Measurements from ENCODE around the gene CCDC60.
"Not testable (repeated sequence)": the region's sequence is repeated elsewhere in the genome, so short reads cannot be mapped to it uniquely, and the experiment has no call there.

CCDC60 gene

GRCh38 chr12:119338593-119339363 is 4.2 kb downstream of the CCDC60 start:
- no peak for DNase-seq (ENCODE audit: low spot score)

GRCh38 chr12:119340578-119340977 is 6.0 kb downstream of the CCDC60 start:
- no peak for DNase-seq (ENCODE audit: low spot score)

- DNase-seq (ENCODE audit: low spot score): no peak
Measured at GRCh38 chr12:119341020-119341419, 6.5 kb downstream of the CCDC60 start.

GRCh38 chr12:119341988-119342387 is 7.5 kb downstream of the CCDC60 start:
- DNase-seq (ENCODE audit: low spot score): no peak

- no peak for DNase-seq (ENCODE audit: low spot score)
Measured at GRCh38 chr12:119343130-119343529, 8.6 kb downstream of the CCDC60 start.

- DNase-seq (ENCODE audit: low spot score): no peak
Measured at GRCh38 chr12:119354172-119354571, 19.6 kb downstream of the CCDC60 start.

- DNase-seq (ENCODE audit: low spot score): not testable (repeated sequence)
Measured at GRCh38 chr12:119360366-119360765, 25.8 kb downstream of the CCDC60 start.

GRCh38 chr12:119363037-119363436 is 28.5 kb downstream of the CCDC60 start:
- no peak for DNase-seq (ENCODE audit: low spot score)

- no peak for DNase-seq (ENCODE audit: low spot score)
Measured at GRCh38 chr12:119363490-119363889, 29.0 kb downstream of the CCDC60 start.

- DNase-seq (ENCODE audit: low spot score): no peak
Measured at GRCh38 chr12:119365451-119365850, 30.9 kb downstream of the CCDC60 start.

- DNase-seq (ENCODE audit: low spot score): no peak
Measured at GRCh38 chr12:119366007-119366406, 31.5 kb downstream of the CCDC60 start.

GRCh38 chr12:119369161-119369560 is 34.6 kb downstream of the CCDC60 start:
- DNase-seq (ENCODE audit: low spot score): no peak

- no peak for DNase-seq (ENCODE audit: low spot score)
Measured at GRCh38 chr12:119369907-119370546, 35.5 kb downstream of the CCDC60 start.

- DNase-seq (ENCODE audit: low spot score): no peak
Measured at GRCh38 chr12:119372540-119372939, 38.0 kb downstream of the CCDC60 start.

- no peak for DNase-seq (ENCODE audit: low spot score)
Measured at GRCh38 chr12:119373001-119373400, 38.5 kb downstream of the CCDC60 start.

- no peak for DNase-seq (ENCODE audit: low spot score)
Measured at GRCh38 chr12:119373666-119374065, 39.1 kb downstream of the CCDC60 start.

- DNase-seq (ENCODE audit: low spot score): no peak
Measured at GRCh38 chr12:119374635-119375034, 40.1 kb downstream of the CCDC60 start.

- peak; percentile 32 for DNase-seq (ENCODE audit: low spot score)
Measured at GRCh38 chr12:119375075-119375882, 40.8 kb downstream of the CCDC60 start.

GRCh38 chr12:119375883-119376190 is 41.3 kb downstream of the CCDC60 start:
- DNase-seq (ENCODE audit: low spot score): no peak

- DNase-seq (ENCODE audit: low spot score): no peak
Measured at GRCh38 chr12:119378903-119379302, 44.4 kb downstream of the CCDC60 start.

- no peak for DNase-seq (ENCODE audit: low spot score)
Measured at GRCh38 chr12:119381471-119382235, 47.1 kb downstream of the CCDC60 start.

- no peak for DNase-seq (ENCODE audit: low spot score)
Measured at GRCh38 chr12:119383206-119383605, 48.7 kb downstream of the CCDC60 start.
